HG02588 (cell line): ENCODE measurements around the gene CD74.
"Not testable (repeated sequence)": the region's sequence is repeated elsewhere in the genome, so short reads cannot be mapped to it uniquely, and the experiment has no call there.

Experiments
- ATAC-seq: cut with Tn5 transposase; IDR thresholded peaks from one replicate; pipeline ENCODE4 v1.9.1; 2021; ENCODE audit warnings: mild to moderate bottlenecking, moderate library complexity; ENCODE audit not compliant: unreplicated experiment

The CD74 gene

GRCh38 chr5:150412319-150413175 is at the start of gene CD74:
TSS of gene CD74 (minus strand) at chr5:150412910. CDS start at chr5:150412749, 161 bp downstream.
- peak; percentile 69 for ATAC-seq

GRCh38 chr5:150461231-150461630 is 48.5 kb upstream of the CD74 start:
- ATAC-seq, result peak; percentile 73

- ATAC-seq, result no peak
Observed at GRCh38 chr5:150460781-150461180, 48.1 kb upstream of the CD74 start.

GRCh38 chr5:150458802-150459557 is 46.3 kb upstream of the CD74 start:
- ATAC-seq, result peak; percentile 87

- ATAC-seq, result no peak
Observed at GRCh38 chr5:150457562-150458240, 45.0 kb upstream of the CD74 start.

- no peak for ATAC-seq
Observed at GRCh38 chr5:150457121-150457520, 44.4 kb upstream of the CD74 start.

GRCh38 chr5:150454492-150455229 is 42.0 kb upstream of the CD74 start:
- ATAC-seq, result no peak

GRCh38 chr5:150454027-150454426 is 41.3 kb upstream of the CD74 start:
- ATAC-seq, result not testable (repeated sequence)

- ATAC-seq, result no peak
Observed at GRCh38 chr5:150452914-150453313, 40.2 kb upstream of the CD74 start.

GRCh38 chr5:150451594-150451993 is 38.9 kb upstream of the CD74 start:
- no peak for ATAC-seq

- peak; percentile 92 for ATAC-seq
Observed at GRCh38 chr5:150449517-150450339, 37.0 kb upstream of the CD74 start, which contains the start of gene RPS14. TSS of gene RPS14 (minus strand) at chr5:150449739. CDS start at chr5:150447733, 2,006 bp downstream.

GRCh38 chr5:150448952-150449516 is 36.3 kb upstream of the CD74 start:
- ATAC-seq, result peak; percentile 36

GRCh38 chr5:150448334-150448733 is 35.6 kb upstream of the CD74 start:
- no peak for ATAC-seq

- no peak for ATAC-seq
Observed at GRCh38 chr5:150447188-150447587, 34.5 kb upstream of the CD74 start.

- no peak for ATAC-seq
Observed at GRCh38 chr5:150446583-150446982, 33.9 kb upstream of the CD74 start.

- ATAC-seq, result no peak
Observed at GRCh38 chr5:150446088-150446487, 33.4 kb upstream of the CD74 start.

GRCh38 chr5:150444770-150445169 is 32.1 kb upstream of the CD74 start:
- no peak for ATAC-seq

- no peak for ATAC-seq
Observed at GRCh38 chr5:150443242-150444075, 30.7 kb upstream of the CD74 start.

- no peak for ATAC-seq
Observed at GRCh38 chr5:150442699-150443080, 30.0 kb upstream of the CD74 start.
